ENCODE measurements around the gene AUTS2.

AUTS2 gene

GRCh38 chr7:69956541-69956940 is 358.3 kb downstream of the AUTS2 start:
- DNase-seq, result no peak

GRCh38 chr7:69957661-69958060 is 359.4 kb downstream of the AUTS2 start:
- no peak for DNase-seq

GRCh38 chr7:69959789-69960499 is 361.7 kb downstream of the AUTS2 start:
- DNase-seq, result no peak

GRCh38 chr7:69961436-69961835 is 363.2 kb downstream of the AUTS2 start:
- no peak for DNase-seq

- no peak for DNase-seq
Observed at GRCh38 chr7:69962186-69963065, 364.2 kb downstream of the AUTS2 start.

- DNase-seq, result no peak
Observed at GRCh38 chr7:69963393-69963792, 365.1 kb downstream of the AUTS2 start.

- DNase-seq, result no peak
Observed at GRCh38 chr7:69966766-69967591, 368.7 kb downstream of the AUTS2 start.

GRCh38 chr7:69967689-69968450 is 369.6 kb downstream of the AUTS2 start:
- no peak for DNase-seq

- DNase-seq, result no peak
Observed at GRCh38 chr7:69968969-69969556, 370.8 kb downstream of the AUTS2 start.

- no peak for DNase-seq
Observed at GRCh38 chr7:69981646-69982045, 383.4 kb downstream of the AUTS2 start.

GRCh38 chr7:69982197-69982596 is 383.9 kb downstream of the AUTS2 start:
- DNase-seq, result no peak

GRCh38 chr7:69989551-69989950 is 391.3 kb downstream of the AUTS2 start:
- DNase-seq, result no peak

GRCh38 chr7:69992938-69993337 is 394.7 kb downstream of the AUTS2 start:
- DNase-seq, result no peak

- DNase-seq, result no peak
Observed at GRCh38 chr7:69994218-69994617, 395.9 kb downstream of the AUTS2 start.

- DNase-seq, result no peak
Observed at GRCh38 chr7:69994886-69995542, 396.7 kb downstream of the AUTS2 start.

GRCh38 chr7:69996121-69996520 is 397.8 kb downstream of the AUTS2 start:
- no peak for DNase-seq

GRCh38 chr7:70000737-70001348 is 402.6 kb downstream of the AUTS2 start:
- no peak for DNase-seq

GRCh38 chr7:70005480-70005879 is 407.2 kb downstream of the AUTS2 start:
- DNase-seq, result no peak

- DNase-seq, result no peak
Observed at GRCh38 chr7:70005891-70006260, 407.6 kb downstream of the AUTS2 start.

- no peak for DNase-seq
Observed at GRCh38 chr7:70006261-70006920, 408.1 kb downstream of the AUTS2 start.

GRCh38 chr7:70008466-70008865 is 410.2 kb downstream of the AUTS2 start:
- DNase-seq, result no peak

All from effector CD4-positive, alpha-beta T cell (primary cell).